SK-N-SH (cell line): ENCODE results near the gene SDHA. TPM values are rescaled to one million over a fixed set of nuclear protein-coding genes. Genes with fewer than 3 reads are reported as not detected.
"Not testable (repeated sequence)": the region's sequence is repeated elsewhere in the genome, so short reads cannot be mapped to it uniquely, and the experiment has no call there.

Source experiments
- CTCF ChIA-PET: fragments of 300-600, 350-600 bp; formaldehyde crosslinking; extraction: SDS; loops from one replicate; lab custom pipeline; 2021; lab: Yijun Ruan, JAX
- POLR2A ChIA-PET: fragments of 350-600 bp; sonication (Branson Sonifier 250); formaldehyde crosslinking; extraction: SDS; loops from one replicate; lab custom pipeline; 2020; ENCODE audit warnings: antibody characterized with exemption, inconsistent platforms; lab: Yijun Ruan, JAX
- DNase-seq: peaks from one replicate; pipeline ENCODE4 v3.0.0; 2012
- H2AFZ ChIP-seq: fragments of 200-600 bp; sonication (generic); 2 replicates; pipeline ENCODE4 v1.8.1; 2016; ENCODE audit warnings: antibody characterized with exemption, mild to moderate bottlenecking, low read depth
- H3F3A ChIP-seq: fragments of 200-600 bp; sonication (generic); replicated peaks from 2 replicates; pipeline ENCODE3; 2016; ENCODE audit warnings: antibody characterized with exemption, mild to moderate bottlenecking; ENCODE audit not compliant: insufficient read depth
- H3K27ac ChIP-seq, 2 experiments: fragments of 200-500 bp in 1 of 2; fragments of 200-600 bp in 1 of 2; sonication (Bioruptor generic) in 1 of 2; sonication (generic), shearing (Covaris generic) in 1 of 2; 2 replicates each; pipeline versions ENCODE4 v1.5.1 to v1.6.1; 2014 to 2016; ENCODE audit warnings: low read depth in 2 of 2, inconsistent platforms in 1 of 2, low read length in 1 of 2, mild to moderate bottlenecking in 1 of 2, mixed read lengths in 1 of 2
- H3K27me3 ChIP-seq: fragments of 200-600 bp; sonication (generic), shearing (Covaris generic); 2 replicates; pipeline ENCODE4 v1.6.1; 2016; ENCODE audit warnings: mixed run types; ENCODE audit not compliant: insufficient read depth
- H3K36me3 ChIP-seq, 2 experiments: fragments of 200-500 bp in 1 of 2; fragments of 200-600 bp in 1 of 2; sonication (Bioruptor generic) in 1 of 2; sonication (generic) in 1 of 2; replicated peaks in 1 of 2; 2 replicates each; pipeline versions ENCODE3 to v1.5.1; 2014 to 2016; ENCODE audit warnings: low read length in 1 of 2, mild to moderate bottlenecking in 1 of 2; ENCODE audit not compliant: insufficient read depth in 2 of 2, control insufficient read depth in 1 of 2
- H3K4me1 ChIP-seq, 2 experiments: fragments of 200-500 bp in 1 of 2; fragments of 200-600 bp in 1 of 2; sonication (Bioruptor generic) in 1 of 2; sonication (generic), shearing (Covaris generic) in 1 of 2; 2 replicates each; pipeline versions ENCODE4 v1.5.1 to v1.6.1; 2014 to 2016; ENCODE audit warnings: low read depth in 1 of 2, low read length in 1 of 2, mixed run types in 1 of 2; ENCODE audit not compliant: insufficient read depth in 2 of 2, control insufficient read depth in 1 of 2
- H3K4me2 ChIP-seq: fragments of 200-600 bp; sonication (generic), shearing (Covaris generic); 2 replicates; pipeline ENCODE4 v1.6.1; 2017; ENCODE audit warnings: mixed run types
- H3K4me3 ChIP-seq, 2 experiments: fragments of 200-500 bp in 1 of 2; fragments of 200-600 bp in 1 of 2; sonication (Bioruptor generic) in 1 of 2; sonication (generic), shearing (Covaris generic) in 1 of 2; 2 replicates each; pipeline versions ENCODE4 v1.5.1 to v1.8.1; 2014 to 2016; ENCODE audit warnings: low read depth in 2 of 2, inconsistent platforms in 1 of 2, low read length in 1 of 2, mild to moderate bottlenecking in 1 of 2, mixed read lengths in 1 of 2, moderate library complexity in 1 of 2
- H3K79me2 ChIP-seq: fragments of 200-600 bp; sonication (generic); 2 replicates; pipeline ENCODE4 v1.8.1; 2017; ENCODE audit warnings: mild to moderate bottlenecking; ENCODE audit not compliant: insufficient read depth
- H3K9ac ChIP-seq: fragments of 200-600 bp; sonication (generic); 2 replicates; pipeline ENCODE4 v1.6.1; 2017; ENCODE audit warnings: mixed run types
- H3K9me2 ChIP-seq: fragments of 200-600 bp; sonication (generic); 2 replicates; pipeline ENCODE4 v1.6.1; 2017; ENCODE audit warnings: mixed run types
- H3K9me3 ChIP-seq: fragments of 200-600 bp; sonication (generic); 2 replicates; pipeline ENCODE4 v1.6.1; 2017; ENCODE audit warnings: mixed run types, mild to moderate bottlenecking, moderate library complexity
- H4K20me1 ChIP-seq: fragments of 200-600 bp; sonication (generic); 2 replicates; pipeline ENCODE4 v1.6.1; 2017; ENCODE audit warnings: mild to moderate bottlenecking, mixed run types; ENCODE audit not compliant: insufficient read depth
- CHD2 ChIP-seq: fragments of 150-350 bp; IDR thresholded peaks from 2 replicates; pipeline ENCODE4 v1.6.1; 2018; ENCODE audit warnings: low read length; ENCODE audit not compliant: partially characterized antibody
- MXI1 ChIP-seq: IDR thresholded peaks from 2 replicates; pipeline ENCODE4 v1.6.1; 2012; ENCODE audit warnings: mild to moderate bottlenecking, low read depth, low read length, improper control_type of control experiment
- SIN3A ChIP-seq: IDR thresholded peaks from 2 replicates; pipeline ENCODE4 v1.6.1; 2012; ENCODE audit warnings: low read depth, mild to moderate bottlenecking, low read length, moderate library complexity, borderline replicate concordance
- TCF12 ChIP-seq: IDR thresholded peaks from 2 replicates; pipeline ENCODE4 v1.4.0; 2012
- ZBTB33 ChIP-seq: IDR thresholded peaks from 2 replicates; pipeline ENCODE4 v1.4.0; 2012; ENCODE audit warnings: low read depth, borderline replicate concordance
- WGBS: methylation state at CpG from one replicate; pipeline ENCODE4 v1.1.6; 2017; ENCODE audit warnings: low lambda C conversion rate; 5-methylcytosine and 5-hydroxymethylcytosine counted together
- polyA plus RNA-seq, 3 experiments: library from polyadenylated mRNA; depleted of rRNA; stranded (reverse); fragments of >200 nt; gene quantifications; 2 replicates each; pipeline ENCODE4 v1.2.3, GENCODE V29; 2012

SDHA gene
- polyA plus RNA-seq, 1 of the 3 experiments (the other 2 are of a cell fraction), result 106 TPM

- TF ChIP-seq ZBTB33 (no peak), MXI1 (no peak), CHD2 (no peak), SIN3A (no peak), TCF12 (no peak)
Observed at GRCh38 chr5:234450-234849, 16.3 kb downstream of the SDHA start (continued).

- WGBS, result 98% methylated on average over 4 of the region's 9 CpGs
- H3K4me2 ChIP-seq, H3K9ac ChIP-seq, H3K9me3 ChIP-seq, POLR2A ChIA-PET, DNase-seq, H3K79me2 ChIP-seq, H3K27me3 ChIP-seq, H3K4me3 ChIP-seq, H3K4me1 ChIP-seq, H4K20me1 ChIP-seq, CTCF ChIA-PET, H3K9me2 ChIP-seq, H3K27ac ChIP-seq, H2AFZ ChIP-seq, H3F3A ChIP-seq: not testable (repeated sequence)
- peaks cover 24 to 39% of the 10 kb centered on the region in 2 experiments for H3K36me3 ChIP-seq
Observed at GRCh38 chr5:235527-235926, 17.4 kb downstream of the SDHA start.

DNA sequence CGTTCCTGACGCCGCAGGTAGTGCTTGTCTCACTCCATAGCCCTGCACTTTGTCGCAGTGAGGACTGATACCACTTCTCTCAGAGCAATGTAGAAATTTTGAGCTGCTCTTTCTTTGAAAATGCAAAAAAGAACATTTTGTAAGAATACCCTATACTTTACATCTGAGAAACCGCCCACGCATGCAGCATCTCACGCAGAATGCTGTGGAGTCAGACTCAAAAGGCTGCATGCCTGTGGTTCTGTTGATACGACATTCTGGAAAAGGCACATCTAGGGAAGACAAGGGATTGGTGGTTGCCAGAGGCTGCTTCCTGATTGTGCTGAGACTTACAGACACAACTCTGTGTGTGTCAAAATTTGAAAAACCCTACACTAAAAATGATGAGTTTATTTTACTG is 19.8 kb downstream of the SDHA start:
- H3K4me1 ChIP-seq, H3K9me2 ChIP-seq, H4K20me1 ChIP-seq, H3K4me2 ChIP-seq, POLR2A ChIA-PET, H3K79me2 ChIP-seq, H2AFZ ChIP-seq, H3K27ac ChIP-seq, H3F3A ChIP-seq, DNase-seq, H3K9ac ChIP-seq, CTCF ChIA-PET, H3K27me3 ChIP-seq, H3K9me3 ChIP-seq, H3K4me3 ChIP-seq: not testable (repeated sequence)
- peaks cover 45 to 46% of the 10 kb centered on the region in 2 experiments for H3K36me3 ChIP-seq
- WGBS, result 98% methylated on average over 7 of the region's 8 CpGs

DNA sequence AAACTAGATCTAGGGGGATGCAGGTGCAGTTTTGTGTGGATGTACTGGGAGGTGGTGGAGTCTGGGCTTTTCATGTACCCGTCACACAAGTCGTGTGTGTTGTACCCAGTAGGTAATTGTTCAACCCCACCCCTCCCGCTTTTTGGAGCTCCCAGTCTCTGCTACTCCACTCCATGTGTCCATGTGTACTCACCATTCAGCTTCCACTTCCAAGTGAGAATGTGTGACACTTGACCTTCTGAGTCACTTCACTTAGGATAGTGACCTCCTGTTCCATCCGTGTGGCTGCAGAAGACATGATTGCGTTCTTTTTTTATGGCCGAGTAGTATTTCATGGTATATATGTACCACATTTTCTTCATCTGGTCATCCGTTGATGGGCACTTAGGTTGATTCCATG is 22.4 kb downstream of the SDHA start:
- H3F3A ChIP-seq, H3K4me2 ChIP-seq, H3K4me1 ChIP-seq, H3K9me3 ChIP-seq, H3K4me3 ChIP-seq, H2AFZ ChIP-seq, H3K79me2 ChIP-seq, H3K27ac ChIP-seq, H4K20me1 ChIP-seq, DNase-seq, CTCF ChIA-PET, H3K27me3 ChIP-seq, H3K9me2 ChIP-seq, POLR2A ChIA-PET, H3K9ac ChIP-seq: not testable (repeated sequence)
- WGBS, result 95% methylated on average over 7 of the region's 7 CpGs
- H3K36me3 ChIP-seq, result peaks cover 30 to 49% of the 10 kb centered on the region in 2 experiments

DNA sequence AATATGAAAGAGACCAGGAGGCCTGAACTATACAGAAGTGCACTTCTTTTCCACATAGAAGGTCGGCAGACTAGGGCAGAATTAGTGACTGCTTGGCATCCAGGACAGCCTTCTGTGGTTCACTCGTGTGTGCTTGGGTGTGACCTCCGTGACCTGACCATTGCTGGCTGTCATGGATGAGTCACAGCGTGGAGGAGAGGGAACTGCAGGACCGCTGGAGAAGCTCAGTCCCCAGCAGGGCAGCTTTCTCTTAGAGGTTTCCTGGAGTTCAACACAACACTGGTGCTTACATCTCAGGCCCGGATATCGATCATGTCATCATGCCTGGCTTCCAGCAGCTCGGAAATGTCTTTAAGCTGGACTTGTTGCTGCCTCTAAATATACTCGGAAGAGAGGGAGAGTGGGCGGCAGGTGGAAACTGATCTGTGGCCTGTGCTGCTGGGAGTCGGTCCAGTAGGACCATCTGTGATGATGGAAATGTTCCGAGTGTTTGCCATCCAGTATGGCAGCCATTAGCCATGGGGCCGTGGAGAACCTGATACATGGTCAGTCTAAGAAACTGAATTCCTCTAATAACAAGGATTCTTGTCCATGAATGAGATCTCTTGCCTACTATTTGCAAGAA is 23.0 kb downstream of the SDHA start:
- DNase-seq, H3K9me3 ChIP-seq, H3K27ac ChIP-seq, H3K27me3 ChIP-seq, H3K9ac ChIP-seq, H3K9me2 ChIP-seq, H4K20me1 ChIP-seq, H3F3A ChIP-seq, H3K79me2 ChIP-seq, H3K4me2 ChIP-seq, H3K4me3 ChIP-seq, H3K4me1 ChIP-seq, POLR2A ChIA-PET, H2AFZ ChIP-seq: not testable (repeated sequence)
- 91% methylated on average over 5 of the region's 13 CpGs for WGBS
- CTCF ChIA-PET, result interaction anchor here (1.0 kb wide), 1 partner anchor 27 kb away, joined by 3 read pairs; no protein-coding TSS in a partner anchor
- peaks cover 32 to 54% of the 10 kb centered on the region in 2 experiments for H3K36me3 ChIP-seq

DNA sequence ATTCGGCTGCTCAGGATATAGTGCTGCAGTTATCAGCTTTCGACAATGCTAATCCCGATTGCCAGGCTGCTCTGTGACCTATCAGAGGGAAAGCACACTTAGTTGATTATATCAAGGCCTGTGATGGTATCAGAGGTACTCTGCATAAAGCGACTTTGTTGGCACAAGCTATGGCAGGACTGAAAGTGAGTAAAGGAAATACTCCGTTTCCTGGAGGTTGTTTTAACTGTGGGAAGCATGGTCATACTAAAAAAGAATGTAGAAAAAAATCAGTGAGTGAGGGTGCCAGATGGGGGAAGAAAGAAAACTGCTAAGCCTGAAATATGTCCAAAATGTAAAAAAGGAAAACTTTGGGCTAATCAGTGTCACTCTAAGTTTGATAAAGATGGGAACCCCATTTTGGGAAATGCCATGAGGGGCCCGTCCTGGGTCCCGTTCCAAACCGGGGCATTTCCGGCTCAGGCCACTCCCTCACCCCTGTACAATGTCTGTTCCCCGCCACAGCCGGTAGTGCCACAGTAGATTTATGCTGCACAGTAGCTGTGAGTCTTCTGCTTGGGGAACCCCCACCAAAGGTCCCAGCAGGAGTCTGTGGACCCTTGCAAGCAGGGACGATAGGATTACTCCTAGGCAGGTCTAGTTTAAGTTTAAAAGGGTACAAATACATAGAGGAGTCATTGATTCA is 25.7 kb downstream of the SDHA start:
- not testable (repeated sequence) for H3K9me3 ChIP-seq, H3K27ac ChIP-seq, H3K4me1 ChIP-seq, H3F3A ChIP-seq, H3K9ac ChIP-seq, H3K4me3 ChIP-seq, H4K20me1 ChIP-seq, H3K27me3 ChIP-seq, H3K79me2 ChIP-seq, H3K9me2 ChIP-seq, DNase-seq, H3K4me2 ChIP-seq, H2AFZ ChIP-seq
- 83% methylated on average over 12 of the region's 12 CpGs for WGBS
- peaks cover 40 to 69% of the 10 kb centered on the region in 2 experiments for H3K36me3 ChIP-seq
- POLR2A ChIA-PET, result interaction anchor here (1.1 kb wide), 1 partner anchor 1340 kb away, joined by 3 read pairs; no protein-coding TSS in a partner anchor
- CTCF ChIA-PET, result interaction anchor here (1.0 kb wide), 1 partner anchor 25 kb away, joined by 3 read pairs; the partner anchor contains the start of genes CCDC127 and SDHA
